K562 (cell line): ENCODE results near the gene CCDC159. TPM values are rescaled to one million over a fixed set of nuclear protein-coding genes. Genes with fewer than 3 reads are reported as not detected.
A peak's percentile ranks its signal among the peaks of the same experiment; 100 is the strongest.

Experiments used
- CEBPB ChIP-seq: fragments of 450-650 bp; IDR thresholded peaks from 2 replicates; pipeline ENCODE4 v1.6.1; 2016; ENCODE audit warnings: missing genetic modification characterization, missing compliant biosample characterization
- CEBPZ ChIP-seq: fragments of 150-350 bp; IDR thresholded peaks from 2 replicates; pipeline ENCODE4 v1.6.1; 2014; ENCODE audit warnings: low read depth, mild to moderate bottlenecking, low read length, borderline replicate concordance
- DMBX1 ChIP-seq: fragments of 250-450 bp; sonication (Bioruptor Pico); IDR thresholded peaks from 2 replicates; pipeline ENCODE4 v1.8.0; 2022; ENCODE audit warnings: inconsistent platforms, mild to moderate bottlenecking, moderate library complexity, borderline replicate concordance
- ETS2 ChIP-seq: IDR thresholded peaks from 2 replicates; pipeline ENCODE4 v1.6.1; 2016; ENCODE audit warnings: borderline replicate concordance, missing genetic modification characterization, mild to moderate bottlenecking, moderate library complexity, missing compliant biosample characterization; ENCODE audit not compliant: poor library complexity, severe bottlenecking
- ETV6 ChIP-seq, 3 experiments: fragments of 150-350 bp in 1 of 3; sonication (generic) in 1 of 3; formaldehyde crosslinking in 1 of 3; IDR thresholded peaks; 2 replicates each; pipeline versions ENCODE4 v1.6.1 to v1.8.0; 2014 to 2022; ENCODE audit warnings: borderline replicate concordance in 2 of 3, low read depth in 2 of 3, antibody characterized with exemption in 1 of 3, low read length in 1 of 3, mild to moderate bottlenecking in 1 of 3, missing genetic modification reagents in 1 of 3
- NCOA6 ChIP-seq: fragments of 450-650 bp; IDR thresholded peaks from 2 replicates; pipeline ENCODE4 v1.6.1; 2017; ENCODE audit warnings: mild to moderate bottlenecking
- TCF7L2 ChIP-seq: fragments of 150-350 bp; IDR thresholded peaks from 2 replicates; pipeline ENCODE4 v1.6.1; 2016; ENCODE audit warnings: low read depth, mild to moderate bottlenecking, low read length, moderate library complexity
- ZNF23 ChIP-seq: fragments of 250-450 bp; sonication (Bioruptor Pico); IDR thresholded peaks from 2 replicates; pipeline ENCODE4 v1.4.0; 2020; ENCODE audit warnings: mild to moderate bottlenecking
- ZNF445 ChIP-seq: fragments of 250-450 bp; sonication (Bioruptor Pico); IDR thresholded peaks from 2 replicates; pipeline ENCODE4 v1.4.0; 2020; ENCODE audit warnings: low read depth, mild to moderate bottlenecking, moderate library complexity
- polyA plus RNA-seq, 8 experiments: library from polyadenylated mRNA; depleted of rRNA in 4 of 8; stranded (reverse) in 5 of 8; unstranded in 3 of 8; fragments of >200 nt; fragmentation: Nextera tagmentation in 2 of 8; fragmentation: Illumina TruSeq in 1 of 8; extraction: Ambion mirVana in 2 of 8; extraction: Trizol in 1 of 8; gene quantifications; 2 replicates each; pipeline versions ENCODE4 v1.2.1 to v1.2.3, GENCODE V29; 2011 to 2014; ENCODE audit warnings: inconsistent platforms in 1 of 8, missing spikeins in 1 of 8
- total RNA-seq, 7 experiments: library from RNA; depleted of rRNA in 6 of 7; stranded (reverse); fragments of >200 nt in 6 of 7; fragmentation: Illumina TruSeq in 2 of 7; extraction: Trizol in 2 of 7; gene quantifications; 2 replicates each; pipeline versions ENCODE4 v1.2.1 to v1.2.3, GENCODE V29; 2011 to 2021; ENCODE audit warnings: low replicate concordance in 1 of 7
- TF ChIP-seq, protein P1 (sequence below): sonication (generic); formaldehyde crosslinking; IDR thresholded peaks from 2 replicates; pipeline ENCODE4 v1.8.0; 2022; ENCODE audit warnings: mild to moderate bottlenecking, missing genetic modification reagents
- TF ChIP-seq, protein P2 (sequence below): fragments of 200-800 bp; sonication (Bioruptor generic); IDR thresholded peaks from 2 replicates; pipeline ENCODE4 v1.6.1; 2016; ENCODE audit warnings: missing genetic modification characterization, missing compliant biosample characterization

The CCDC159 gene
- total and polyA plus RNA-seq, 9 of the 15 experiments (the other 6 are each of a cell fraction or from before 2014, with no cell fraction given), result 0.68 to 10.1 (median 4.7) TPM

DNA sequence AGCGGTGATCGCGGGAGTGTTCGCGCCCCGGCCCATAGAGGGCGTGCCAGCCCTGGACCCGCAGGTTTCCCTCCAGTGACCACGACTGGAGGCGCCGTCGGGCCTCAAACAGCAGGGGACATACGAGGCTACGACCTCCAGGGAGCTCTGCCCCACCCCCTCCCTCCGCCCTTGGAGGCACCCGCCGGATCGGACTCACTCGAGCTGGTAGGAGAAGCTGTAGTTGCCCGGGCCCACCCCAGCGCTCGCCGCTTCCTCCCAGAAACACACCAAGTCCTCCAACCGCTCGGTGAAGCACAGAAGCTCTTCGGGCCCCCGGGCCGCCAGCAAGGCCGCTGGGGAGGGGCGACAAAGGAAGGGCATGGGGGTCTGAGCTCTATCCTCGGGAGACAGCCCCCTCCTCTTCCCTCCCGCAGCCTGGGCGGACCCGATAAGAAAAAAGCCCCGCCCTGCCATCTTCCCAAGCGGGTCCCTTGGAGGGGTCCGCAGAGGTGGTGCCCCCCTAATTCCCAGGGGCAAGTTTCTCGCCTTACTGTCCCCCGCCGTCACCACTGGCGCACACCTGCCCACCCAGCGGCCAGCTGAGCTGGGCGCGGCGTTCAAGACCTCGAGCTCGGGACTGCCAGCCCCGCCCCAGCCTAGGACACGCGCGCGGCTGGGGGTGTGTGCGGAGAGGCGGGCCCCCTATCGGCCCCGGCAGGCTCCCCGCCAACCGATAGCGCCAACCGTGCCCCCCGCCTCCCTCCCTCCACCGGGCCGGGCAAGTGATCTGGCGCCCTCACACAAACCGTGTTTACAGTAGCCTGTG is 36.8 kb downstream of the CCDC159 start (continued):
- TF ChIP-seq CEBPZ, result no peak
- no peak; the same call in 1 of the 2 replicates for TF ChIP-seq NCOA6
- no peak for TF ChIP-seq ETV6 (IDR thresholded peaks at IDR 0.05; ENCODE audit: borderline replicate concordance in 1 of 2, low read depth in 2 of 2, low read length in 1 of 2)
- 0 out of 2 replicates have a peak, but pooled peaks have one; percentile 33 for TF ChIP-seq ETV6 (CRISPR knock-in tag; IDR thresholded peaks at IDR 0.05; ENCODE audit: borderline replicate concordance)
- no peak for TF ChIP-seq ETS2 (tag)
- no peak for TF ChIP-seq TCF7L2
- no peak; the same call in 1 of the 2 replicates for TF ChIP-seq DMBX1
- TF ChIP-seq CEBPB (tag), result no peak
- TF ChIP-seq ZNF23 (CRISPR knock-in tag), result no peak
- TF ChIP-seq, protein P1, sequence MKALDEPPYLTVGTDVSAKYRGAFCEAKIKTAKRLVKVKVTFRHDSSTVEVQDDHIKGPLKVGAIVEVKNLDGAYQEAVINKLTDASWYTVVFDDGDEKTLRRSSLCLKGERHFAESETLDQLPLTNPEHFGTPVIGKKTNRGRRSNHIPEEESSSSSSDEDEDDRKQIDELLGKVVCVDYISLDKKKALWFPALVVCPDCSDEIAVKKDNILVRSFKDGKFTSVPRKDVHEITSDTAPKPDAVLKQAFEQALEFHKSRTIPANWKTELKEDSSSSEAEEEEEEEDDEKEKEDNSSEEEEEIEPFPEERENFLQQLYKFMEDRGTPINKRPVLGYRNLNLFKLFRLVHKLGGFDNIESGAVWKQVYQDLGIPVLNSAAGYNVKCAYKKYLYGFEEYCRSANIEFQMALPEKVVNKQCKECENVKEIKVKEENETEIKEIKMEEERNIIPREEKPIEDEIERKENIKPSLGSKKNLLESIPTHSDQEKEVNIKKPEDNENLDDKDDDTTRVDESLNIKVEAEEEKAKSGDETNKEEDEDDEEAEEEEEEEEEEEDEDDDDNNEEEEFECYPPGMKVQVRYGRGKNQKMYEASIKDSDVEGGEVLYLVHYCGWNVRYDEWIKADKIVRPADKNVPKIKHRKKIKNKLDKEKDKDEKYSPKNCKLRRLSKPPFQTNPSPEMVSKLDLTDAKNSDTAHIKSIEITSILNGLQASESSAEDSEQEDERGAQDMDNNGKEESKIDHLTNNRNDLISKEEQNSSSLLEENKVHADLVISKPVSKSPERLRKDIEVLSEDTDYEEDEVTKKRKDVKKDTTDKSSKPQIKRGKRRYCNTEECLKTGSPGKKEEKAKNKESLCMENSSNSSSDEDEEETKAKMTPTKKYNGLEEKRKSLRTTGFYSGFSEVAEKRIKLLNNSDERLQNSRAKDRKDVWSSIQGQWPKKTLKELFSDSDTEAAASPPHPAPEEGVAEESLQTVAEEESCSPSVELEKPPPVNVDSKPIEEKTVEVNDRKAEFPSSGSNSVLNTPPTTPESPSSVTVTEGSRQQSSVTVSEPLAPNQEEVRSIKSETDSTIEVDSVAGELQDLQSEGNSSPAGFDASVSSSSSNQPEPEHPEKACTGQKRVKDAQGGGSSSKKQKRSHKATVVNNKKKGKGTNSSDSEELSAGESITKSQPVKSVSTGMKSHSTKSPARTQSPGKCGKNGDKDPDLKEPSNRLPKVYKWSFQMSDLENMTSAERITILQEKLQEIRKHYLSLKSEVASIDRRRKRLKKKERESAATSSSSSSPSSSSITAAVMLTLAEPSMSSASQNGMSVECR (CRISPR knock-in tag), result no peak
- TF ChIP-seq, protein P2, sequence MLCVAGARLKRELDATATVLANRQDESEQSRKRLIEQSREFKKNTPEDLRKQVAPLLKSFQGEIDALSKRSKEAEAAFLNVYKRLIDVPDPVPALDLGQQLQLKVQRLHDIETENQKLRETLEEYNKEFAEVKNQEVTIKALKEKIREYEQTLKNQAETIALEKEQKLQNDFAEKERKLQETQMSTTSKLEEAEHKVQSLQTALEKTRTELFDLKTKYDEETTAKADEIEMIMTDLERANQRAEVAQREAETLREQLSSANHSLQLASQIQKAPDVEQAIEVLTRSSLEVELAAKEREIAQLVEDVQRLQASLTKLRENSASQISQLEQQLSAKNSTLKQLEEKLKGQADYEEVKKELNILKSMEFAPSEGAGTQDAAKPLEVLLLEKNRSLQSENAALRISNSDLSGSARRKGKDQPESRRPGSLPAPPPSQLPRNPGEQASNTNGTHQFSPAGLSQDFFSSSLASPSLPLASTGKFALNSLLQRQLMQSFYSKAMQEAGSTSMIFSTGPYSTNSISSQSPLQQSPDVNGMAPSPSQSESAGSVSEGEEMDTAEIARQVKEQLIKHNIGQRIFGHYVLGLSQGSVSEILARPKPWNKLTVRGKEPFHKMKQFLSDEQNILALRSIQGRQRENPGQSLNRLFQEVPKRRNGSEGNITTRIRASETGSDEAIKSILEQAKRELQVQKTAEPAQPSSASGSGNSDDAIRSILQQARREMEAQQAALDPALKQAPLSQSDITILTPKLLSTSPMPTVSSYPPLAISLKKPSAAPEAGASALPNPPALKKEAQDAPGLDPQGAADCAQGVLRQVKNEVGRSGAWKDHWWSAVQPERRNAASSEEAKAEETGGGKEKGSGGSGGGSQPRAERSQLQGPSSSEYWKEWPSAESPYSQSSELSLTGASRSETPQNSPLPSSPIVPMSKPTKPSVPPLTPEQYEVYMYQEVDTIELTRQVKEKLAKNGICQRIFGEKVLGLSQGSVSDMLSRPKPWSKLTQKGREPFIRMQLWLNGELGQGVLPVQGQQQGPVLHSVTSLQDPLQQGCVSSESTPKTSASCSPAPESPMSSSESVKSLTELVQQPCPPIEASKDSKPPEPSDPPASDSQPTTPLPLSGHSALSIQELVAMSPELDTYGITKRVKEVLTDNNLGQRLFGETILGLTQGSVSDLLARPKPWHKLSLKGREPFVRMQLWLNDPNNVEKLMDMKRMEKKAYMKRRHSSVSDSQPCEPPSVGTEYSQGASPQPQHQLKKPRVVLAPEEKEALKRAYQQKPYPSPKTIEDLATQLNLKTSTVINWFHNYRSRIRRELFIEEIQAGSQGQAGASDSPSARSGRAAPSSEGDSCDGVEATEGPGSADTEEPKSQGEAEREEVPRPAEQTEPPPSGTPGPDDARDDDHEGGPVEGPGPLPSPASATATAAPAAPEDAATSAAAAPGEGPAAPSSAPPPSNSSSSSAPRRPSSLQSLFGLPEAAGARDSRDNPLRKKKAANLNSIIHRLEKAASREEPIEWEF (CRISPR knock-in tag), result no peak
- no peak for TF ChIP-seq ZNF445
